ENCODE measurements around the gene SMCHD1.
A peak's percentile ranks its signal among the peaks of the same experiment; 100 is the strongest.
"Not testable (repeated sequence)": the region's sequence is repeated elsewhere in the genome, so short reads cannot be mapped to it uniquely, and the experiment has no call there.

Gene SMCHD1

DNA sequence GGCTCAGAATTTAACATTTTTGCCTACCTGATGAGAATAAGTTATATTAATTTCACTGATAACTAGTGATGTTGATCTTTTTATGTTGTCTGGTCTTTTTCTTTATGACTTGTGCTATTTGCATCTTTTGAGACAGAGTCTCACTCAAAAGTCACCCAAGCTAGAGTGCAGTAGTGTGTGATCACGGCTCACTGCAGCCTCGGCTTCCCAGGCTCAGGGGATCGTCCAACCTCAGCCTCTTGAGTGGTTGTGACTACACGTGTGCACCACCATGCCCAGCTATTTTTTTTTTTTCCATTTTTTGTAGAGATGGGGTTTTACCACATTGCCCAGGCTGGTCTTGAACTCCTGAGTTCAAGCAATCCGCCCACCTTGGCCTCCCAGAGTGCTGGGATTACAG is 7.5 kb downstream of the SMCHD1 start:
- peaks cover 60% of the 10 kb centered on the region for H4K20me1 ChIP-seq (ENCODE audit: insufficient read depth, low read length)

DNA sequence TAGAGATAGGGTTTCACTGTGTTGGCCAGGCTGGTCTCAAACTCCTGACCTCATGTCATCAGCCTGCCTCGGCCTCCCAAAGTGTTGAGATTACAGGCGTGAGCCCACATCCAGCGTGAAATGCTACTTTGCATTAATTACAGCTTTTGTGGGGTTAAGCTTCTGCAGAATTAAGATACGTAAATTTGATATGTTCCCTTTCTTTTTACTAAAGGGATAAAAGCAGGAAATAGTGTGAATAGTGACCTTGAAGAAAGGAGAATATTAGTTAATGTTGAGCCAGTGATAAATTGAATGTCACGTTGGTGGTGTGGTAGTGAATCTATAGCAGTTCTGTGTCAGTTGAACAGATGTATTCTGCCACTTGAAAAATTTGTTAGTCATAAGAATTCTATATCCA is 16.9 kb downstream of the SMCHD1 start:
- Histone ChIP-seq H3K4me2 (ENCODE audit: insufficient read depth, low read length) (no peak overlapping the region), H2AFZ (ENCODE audit: low read depth, low read length) (no peak overlapping the region), H3K4me1 (ENCODE audit: insufficient read depth, low read length) (no peaks in the 10 kb centered on the region), H3K4me3 (ENCODE audit: low read depth in 1 of 2, low read length in 2 of 2) (no peak overlapping the region), H3K9ac (ENCODE audit: low read depth, low read length) (no peak overlapping the region), H3K27ac (ENCODE audit: low read length) (no peak overlapping the region), H4K20me1 (ENCODE audit: insufficient read depth, low read length) (peaks cover 7% of the 10 kb centered on the region; the same call in 1 of the 2 replicates), H3K27me3 (ENCODE audit: insufficient read depth, low read length, poor library complexity) (no peaks in the 10 kb centered on the region), H3K79me2 (ENCODE audit: insufficient read depth, low read length) (peaks cover 90% of the 10 kb centered on the region), H3K36me3 (ENCODE audit: insufficient read depth, low read length) (peaks cover 97% of the 10 kb centered on the region), H3K9me3 (ENCODE audit: insufficient read depth, low read length, severe bottlenecking) (no peaks in the 10 kb centered on the region)
- ATAC-seq (ENCODE audit: insufficient read depth, low read depth) (no peak), DNase-seq (no peak)
- TF ChIP-seq, protein P1, sequence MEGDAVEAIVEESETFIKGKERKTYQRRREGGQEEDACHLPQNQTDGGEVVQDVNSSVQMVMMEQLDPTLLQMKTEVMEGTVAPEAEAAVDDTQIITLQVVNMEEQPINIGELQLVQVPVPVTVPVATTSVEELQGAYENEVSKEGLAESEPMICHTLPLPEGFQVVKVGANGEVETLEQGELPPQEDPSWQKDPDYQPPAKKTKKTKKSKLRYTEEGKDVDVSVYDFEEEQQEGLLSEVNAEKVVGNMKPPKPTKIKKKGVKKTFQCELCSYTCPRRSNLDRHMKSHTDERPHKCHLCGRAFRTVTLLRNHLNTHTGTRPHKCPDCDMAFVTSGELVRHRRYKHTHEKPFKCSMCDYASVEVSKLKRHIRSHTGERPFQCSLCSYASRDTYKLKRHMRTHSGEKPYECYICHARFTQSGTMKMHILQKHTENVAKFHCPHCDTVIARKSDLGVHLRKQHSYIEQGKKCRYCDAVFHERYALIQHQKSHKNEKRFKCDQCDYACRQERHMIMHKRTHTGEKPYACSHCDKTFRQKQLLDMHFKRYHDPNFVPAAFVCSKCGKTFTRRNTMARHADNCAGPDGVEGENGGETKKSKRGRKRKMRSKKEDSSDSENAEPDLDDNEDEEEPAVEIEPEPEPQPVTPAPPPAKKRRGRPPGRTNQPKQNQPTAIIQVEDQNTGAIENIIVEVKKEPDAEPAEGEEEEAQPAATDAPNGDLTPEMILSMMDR (IDR thresholded peaks at IDR 0.05; ENCODE audit: borderline replicate concordance, extremely low read depth, low read length, poor library complexity, severe bottlenecking), result no peak
- no peak for TF ChIP-seq EZH2 (IDR thresholded peaks at IDR 0.05; ENCODE audit: borderline replicate concordance, low read depth, low read length, severe bottlenecking)

More for the DNA sequence above, 7.5 kb downstream of the SMCHD1 start:
- ATAC-seq (ENCODE audit: insufficient read depth, low read depth) (peak; percentile 64), DNase-seq (no peak)
- H3K36me3 ChIP-seq (ENCODE audit: insufficient read depth, low read length), result peaks cover 23% of the 10 kb centered on the region
- H3K4me2 ChIP-seq (ENCODE audit: insufficient read depth, low read length), result peak overlapping the region; percentile 31; the same call in 1 of the 2 replicates
- H3K9ac ChIP-seq (ENCODE audit: low read depth, low read length), result no peak overlapping the region
- H2AFZ ChIP-seq (ENCODE audit: low read depth, low read length), result no peak overlapping the region
- H3K27me3 ChIP-seq (ENCODE audit: insufficient read depth, low read length, poor library complexity), result no peaks in the 10 kb centered on the region
- TF ChIP-seq, protein P1 (IDR thresholded peaks at IDR 0.05; ENCODE audit: borderline replicate concordance, extremely low read depth, low read length, poor library complexity, severe bottlenecking), result no peak
- TF ChIP-seq EZH2 (IDR thresholded peaks at IDR 0.05; ENCODE audit: borderline replicate concordance, low read depth, low read length, severe bottlenecking), result no peak
- H3K27ac ChIP-seq (ENCODE audit: low read length), result no peak overlapping the region
- H3K79me2 ChIP-seq (ENCODE audit: insufficient read depth, low read length), result peaks cover 95% of the 10 kb centered on the region
- no peaks in the 10 kb centered on the region for H3K9me3 ChIP-seq (ENCODE audit: insufficient read depth, low read length, severe bottlenecking)
- H3K4me1 ChIP-seq (ENCODE audit: insufficient read depth, low read length), result peaks cover 17% of the 10 kb centered on the region
- H3K4me3 ChIP-seq (ENCODE audit: low read depth in 1 of 2, low read length in 2 of 2), result no peak overlapping the region

DNA sequence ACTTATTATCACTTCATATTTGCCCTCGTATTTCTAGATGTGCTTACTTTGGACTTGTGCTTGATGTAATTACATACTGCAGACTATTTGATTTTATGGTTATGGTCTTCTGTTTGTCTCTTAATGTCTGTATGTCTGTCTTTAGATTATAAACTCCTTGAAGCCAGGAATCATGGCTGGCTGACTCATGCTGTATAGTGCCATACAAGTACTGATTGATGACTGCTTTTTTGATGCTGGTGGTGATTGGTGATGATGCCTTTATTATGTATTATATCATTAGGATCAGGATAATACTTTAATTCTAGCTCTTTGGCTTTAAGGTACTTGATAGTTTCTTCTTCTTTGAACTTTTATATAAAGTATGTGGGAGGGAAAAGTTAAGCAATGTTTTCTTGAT is 17.3 kb downstream of the SMCHD1 start:
- TF ChIP-seq EZH2 (IDR thresholded peaks at IDR 0.05; ENCODE audit: borderline replicate concordance, low read depth, low read length, severe bottlenecking), result no peak
- H3K4me2 ChIP-seq (ENCODE audit: insufficient read depth, low read length), result no peak overlapping the region
- peaks cover 98% of the 10 kb centered on the region for H3K36me3 ChIP-seq (ENCODE audit: insufficient read depth, low read length)
- no peak overlapping the region for H2AFZ ChIP-seq (ENCODE audit: low read depth, low read length)
- H3K4me3 ChIP-seq (ENCODE audit: low read depth in 1 of 2, low read length in 2 of 2), result no peak overlapping the region
- H3K27me3 ChIP-seq (ENCODE audit: insufficient read depth, low read length, poor library complexity), result no peaks in the 10 kb centered on the region
- no peaks in the 10 kb centered on the region for H3K4me1 ChIP-seq (ENCODE audit: insufficient read depth, low read length)
- H3K9me3 ChIP-seq (ENCODE audit: insufficient read depth, low read length, severe bottlenecking), result no peaks in the 10 kb centered on the region
- H4K20me1 ChIP-seq (ENCODE audit: insufficient read depth, low read length), result peaks cover 7% of the 10 kb centered on the region; the same call in 1 of the 2 replicates
- peaks cover 93% of the 10 kb centered on the region for H3K79me2 ChIP-seq (ENCODE audit: insufficient read depth, low read length)
- DNase-seq, result no peak
- H3K9ac ChIP-seq (ENCODE audit: low read depth, low read length), result no peak overlapping the region
- ATAC-seq (ENCODE audit: insufficient read depth, low read depth), result no peak
- no peak overlapping the region for H3K27ac ChIP-seq (ENCODE audit: low read length)

DNA sequence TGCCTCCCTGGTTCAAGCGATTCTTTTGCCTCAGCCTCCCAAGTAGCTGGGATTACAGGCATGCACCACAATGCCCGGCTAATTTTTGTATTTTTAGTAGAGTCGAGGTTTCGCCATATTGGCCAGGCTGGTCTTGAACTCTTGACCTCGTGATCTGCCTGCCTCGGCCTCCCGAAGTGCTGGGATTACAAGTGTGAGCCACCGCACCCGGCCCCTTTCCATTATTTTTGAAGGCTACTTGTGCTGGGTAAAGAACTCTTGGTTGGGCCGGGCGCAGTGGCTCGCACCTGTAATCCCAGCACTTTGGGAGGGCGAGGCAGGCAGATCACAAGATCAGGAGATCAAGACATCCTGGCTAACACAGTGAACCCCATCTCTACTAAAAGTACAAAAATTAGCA is 23.4 kb downstream of the SMCHD1 start:
- H2AFZ ChIP-seq (ENCODE audit: low read depth, low read length); H3K4me1 ChIP-seq (ENCODE audit: insufficient read depth, low read length); H3K9me3 ChIP-seq (ENCODE audit: insufficient read depth, low read length, severe bottlenecking); H3K4me3 ChIP-seq (ENCODE audit: low read depth in 1 of 2, low read length in 2 of 2); ATAC-seq (ENCODE audit: insufficient read depth, low read depth); DNase-seq; H3K9ac ChIP-seq (ENCODE audit: low read depth, low read length); H3K27ac ChIP-seq (ENCODE audit: low read length); H3K27me3 ChIP-seq (ENCODE audit: insufficient read depth, low read length, poor library complexity); H3K4me2 ChIP-seq (ENCODE audit: insufficient read depth, low read length): not testable (repeated sequence)
- peaks cover 15% of the 10 kb centered on the region; the same call in 1 of the 2 replicates for H4K20me1 ChIP-seq (ENCODE audit: insufficient read depth, low read length)
- peaks cover 87% of the 10 kb centered on the region for H3K36me3 ChIP-seq (ENCODE audit: insufficient read depth, low read length)
- H3K79me2 ChIP-seq (ENCODE audit: insufficient read depth, low read length), result peaks cover 95% of the 10 kb centered on the region

All from DND-41 (cell line).